Esophagus squamous epithelium (tissue), 5 donors: ENCODE measurements around the gene CACNB4. TPM values are rescaled to one million over a fixed set of nuclear protein-coding genes. Genes with fewer than 3 reads are reported as not detected.

Experiments used
- DNase-seq: peaks from one replicate; lab custom pipeline; 2025; lab: John Stamatoyannopoulos, UW
- H3K27ac ChIP-seq, 4 donors: fragments of 200-600 bp; sonication (generic); one replicate each; pipeline ENCODE4 v1.5.1; 2016 to 2019; ENCODE audit warnings: mild to moderate bottlenecking in 1 of 4
- H3K27me3 ChIP-seq, 4 donors: fragments of 200-600 bp; sonication (generic); 1 replicate in 3 of 4; 2 replicates in 1 of 4; pipeline versions ENCODE4 v1.5.1 to v1.6.0; 2017 to 2021; ENCODE audit warnings: antibody characterized with exemption in 1 of 4
- H3K36me3 ChIP-seq, 3 donors: fragments of 200-600 bp; sonication (generic); one replicate each; pipeline ENCODE4 v1.5.1; 2016 to 2019
- H3K4me1 ChIP-seq, 3 donors: fragments of 200-600 bp; sonication (generic); one replicate each; pipeline ENCODE4 v1.5.1; 2017 to 2019
- H3K4me3 ChIP-seq, 4 donors: fragments of 200-600 bp; sonication (generic); 1 replicate in 3 of 4; 2 replicates in 1 of 4; pipeline ENCODE4 v1.5.1; 2016 to 2019; ENCODE audit warnings: mild to moderate bottlenecking in 2 of 4, moderate library complexity in 1 of 4
- H3K9me3 ChIP-seq, 3 donors: fragments of 200-600 bp; sonication (generic); one replicate each; pipeline ENCODE4 v1.5.1; 2016 to 2019
- CTCF ChIP-seq, 6 experiments: fragments of 450-650 bp in 4 of 6; fragments of 200-600 bp in 2 of 6; sonication (generic) in 2 of 6; IDR thresholded peaks; one replicate each; pipeline ENCODE4 v1.5.1; 2016 to 2019; ENCODE audit warnings: antibody characterized with exemption in 6 of 6, mild to moderate bottlenecking in 4 of 6, moderate library complexity in 4 of 6
- POLR2A ChIP-seq, 4 donors: fragments of 450-650 bp; IDR thresholded peaks; one replicate each; pipeline ENCODE4 v1.6.1; 2017; ENCODE audit warnings: antibody characterized with exemption in 4 of 4, mild to moderate bottlenecking in 4 of 4, moderate library complexity in 3 of 4
- WGBS, 2 donors: methylation state at CpG; one replicate each; pipeline ENCODE4 v1.1.5; 2018; 5-methylcytosine and 5-hydroxymethylcytosine counted together
- intact Hi-C: fragments of 100-400 bp; cut with DNase I; formaldehyde crosslinking; loops from one replicate; pipeline ENCODE4 v1.15.0; 2022
- total RNA-seq, 4 donors: library from RNA; depleted of rRNA; stranded (reverse); fragments of >200 nt; gene quantifications; one replicate each; pipeline ENCODE4 v1.1.0, GENCODE V29; 2016
- donor health status: DM: yes; HTN: yes; CAD: no.

CACNB4 gene
- total RNA-seq, 4 donors from 2014 or later: 6.1 to 11.1 (median 7.2) TPM

DNA sequence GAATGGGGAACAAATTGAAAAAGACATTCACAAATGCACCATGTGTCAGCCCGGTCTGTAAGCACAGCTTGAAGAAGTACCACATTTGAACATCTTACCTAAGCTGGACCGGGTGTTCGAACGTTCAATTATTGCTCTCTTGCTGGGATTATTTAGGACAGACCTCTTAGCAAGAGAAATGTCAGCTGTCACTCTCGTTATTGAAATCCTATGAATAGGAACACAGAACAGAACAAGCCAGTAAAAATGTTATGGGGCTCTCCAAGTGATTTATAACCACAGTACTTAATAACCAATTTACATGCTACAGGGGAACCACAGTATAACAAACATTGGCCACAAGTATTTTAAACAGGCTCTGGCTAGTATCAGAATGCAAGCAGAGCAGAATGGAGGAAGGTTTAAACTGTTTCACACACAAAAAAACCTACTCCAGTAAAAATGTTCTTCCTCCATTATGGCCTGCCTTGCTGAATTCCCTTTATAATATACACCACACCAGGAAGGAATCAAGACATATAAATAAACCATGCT, 238.2 kb downstream of the CACNB4 start:
- Histone ChIP-seq H3K9me3 (no peaks in the 10 kb centered on the region), H3K36me3 (no peaks in the 10 kb centered on the region), H3K4me3 (no peak overlapping the region), H3K27ac (no peak overlapping the region), H3K27me3 (no peaks in the 10 kb centered on the region), H3K4me1 (peaks cover 0 to 4% (median 0%) of the 10 kb centered on the region in 3 donors)
- 87 to 93% methylated on average over 5 of the region's 5 CpGs for WGBS, 2 donors
- no peak for DNase-seq
- no peak for TF ChIP-seq CTCF (IDR thresholded peaks at IDR 0.05)
- no peak for TF ChIP-seq POLR2A (IDR thresholded peaks at IDR 0.05)
- intact Hi-C loops: no loop called here

GRCh38 chr2:151860210-151860609, 238.6 kb downstream of the CACNB4 start:
- H3K36me3 ChIP-seq: no peaks in the 10 kb centered on the region
- WGBS, 2 donors: 70 to 72% methylated on average over 4 of the region's 4 CpGs
- no peaks in the 10 kb centered on the region for H3K27me3 ChIP-seq
- H3K4me3 ChIP-seq: no peak overlapping the region
- no peaks in the 10 kb centered on the region for H3K9me3 ChIP-seq
- no peak for DNase-seq
- H3K27ac ChIP-seq: no peak overlapping the region
- H3K4me1 ChIP-seq: peaks cover 0 to 4% (median 0%) of the 10 kb centered on the region in 3 donors
- no peak for TF ChIP-seq POLR2A (IDR thresholded peaks at IDR 0.05)
- TF ChIP-seq CTCF (IDR thresholded peaks at IDR 0.05): no peak
- intact Hi-C loops: no loop called here

- no peaks in the 10 kb centered on the region for H3K36me3 ChIP-seq
- peak overlapping the region in 1 of 4 donors; percentile 14 for H3K27ac ChIP-seq
- no peaks in the 10 kb centered on the region for H3K9me3 ChIP-seq
- DNase-seq: no peak
- intact Hi-C loops: no loop called here
- H3K4me3 ChIP-seq: no peak overlapping the region
- H3K27me3 ChIP-seq: no peaks in the 10 kb centered on the region
- peaks cover 0 to 4% (median 0%) of the 10 kb centered on the region in 3 donors for H3K4me1 ChIP-seq
- TF ChIP-seq CTCF (IDR thresholded peaks at IDR 0.05): no peak
- no peak for TF ChIP-seq POLR2A (IDR thresholded peaks at IDR 0.05)
Observed at GRCh38 chr2:151857650-151858049, 241.2 kb downstream of the CACNB4 start.

GRCh38 chr2:151855111-151855510, 243.7 kb downstream of the CACNB4 start:
- Histone ChIP-seq H3K27me3 (no peaks in the 10 kb centered on the region), H3K9me3 (no peaks in the 10 kb centered on the region), H3K4me1 (peaks cover 0 to 4% (median 0%) of the 10 kb centered on the region in 3 donors), H3K4me3 (no peak overlapping the region), H3K36me3 (no peaks in the 10 kb centered on the region), H3K27ac (no peak overlapping the region)
- intact Hi-C loops: no loop called here
- no peak for DNase-seq
- 76 to 79% methylated on average over 3 of the region's 3 CpGs for WGBS, 2 donors
- no peak for TF ChIP-seq CTCF (IDR thresholded peaks at IDR 0.05)
- TF ChIP-seq POLR2A (IDR thresholded peaks at IDR 0.05): no peak

GRCh38 chr2:151853070-151853758, 245.6 kb downstream of the CACNB4 start:
- no peak for DNase-seq
- Histone ChIP-seq H3K27ac (no peak overlapping the region), H3K27me3 (no peaks in the 10 kb centered on the region), H3K9me3 (no peaks in the 10 kb centered on the region), H3K4me1 (peaks cover 0 to 10% (median 0%) of the 10 kb centered on the region in 3 donors), H3K4me3 (no peak overlapping the region), H3K36me3 (no peaks in the 10 kb centered on the region)
- TF ChIP-seq CTCF (IDR thresholded peaks at IDR 0.05): no peak
- TF ChIP-seq POLR2A (IDR thresholded peaks at IDR 0.05): no peak
- intact Hi-C loops: no loop called here
- WGBS, 2 donors: 83 to 95% methylated on average over 3 of the region's 3 CpGs
